Activated naive CD8-positive, alpha-beta T cell treated with anti-CD3 and anti-CD28 coated beads, Interleukin-2, amount 50 U/mL, for 24 hours (primary cell): ENCODE data around the gene NOX5.
A peak's percentile ranks its signal among the peaks of the same experiment; 100 is the strongest.

ENCODE experiments used
- ATAC-seq: fragments of 150-1000 bp; cut with Tn5 transposase; one replicate; pipeline ENCODE4 v1.10.0; 2021
- DNase-seq: peaks from one replicate; pipeline ENCODE4 v3.0.0; 2021
- H3K27ac Mint-ChIP-seq: one replicate; pipeline ENCODE4 v1.8.0; 2021; ENCODE audit warnings: mild to moderate bottlenecking, mixed read lengths
- H3K27me3 Mint-ChIP-seq: one replicate; pipeline ENCODE4 v1.8.0; 2021; ENCODE audit warnings: mixed read lengths
- H3K36me3 Mint-ChIP-seq: one replicate; pipeline ENCODE4 v1.8.0; 2021; ENCODE audit warnings: low read depth, mixed read lengths
- H3K4me1 Mint-ChIP-seq: one replicate; pipeline ENCODE4 v1.8.0; 2021; ENCODE audit warnings: mixed read lengths
- H3K4me3 Mint-ChIP-seq: one replicate; pipeline ENCODE4 v1.8.0; 2021; ENCODE audit warnings: mild to moderate bottlenecking, moderate library complexity, mixed read lengths
- H3K9me3 Mint-ChIP-seq: one replicate; pipeline ENCODE4 v1.8.0; 2021; ENCODE audit warnings: mixed read lengths

NOX5 gene

DNA sequence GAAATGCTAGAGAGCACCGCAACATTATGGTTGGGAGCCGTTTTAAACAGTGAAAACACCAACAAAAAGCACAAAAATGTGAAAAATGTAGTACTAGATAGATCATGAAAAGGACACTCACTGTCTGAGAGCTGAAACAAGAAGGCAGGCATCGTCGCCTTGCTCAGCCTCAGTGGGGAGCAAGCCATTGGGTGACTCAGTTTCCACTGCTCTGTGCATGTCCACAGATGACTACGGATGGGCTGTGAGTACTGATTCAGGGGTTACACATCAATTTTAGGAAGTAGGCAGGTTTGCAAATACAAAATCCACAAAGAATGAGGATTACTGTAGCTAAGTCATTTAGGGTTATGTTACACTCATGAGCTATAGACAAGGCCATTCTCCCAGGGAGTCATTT is 10.8 kb downstream of the NOX5 start:
- no peak overlapping the region for H3K27ac Mint-ChIP-seq
- no peak overlapping the region for H3K4me3 Mint-ChIP-seq
- ATAC-seq (no peak), DNase-seq (no peak)
- no peaks in the 10 kb centered on the region for H3K4me1 Mint-ChIP-seq
- no peaks in the 10 kb centered on the region for H3K9me3 Mint-ChIP-seq
- H3K27me3 Mint-ChIP-seq: peaks cover 6% of the 10 kb centered on the region
- no peaks in the 10 kb centered on the region for H3K36me3 Mint-ChIP-seq

DNA sequence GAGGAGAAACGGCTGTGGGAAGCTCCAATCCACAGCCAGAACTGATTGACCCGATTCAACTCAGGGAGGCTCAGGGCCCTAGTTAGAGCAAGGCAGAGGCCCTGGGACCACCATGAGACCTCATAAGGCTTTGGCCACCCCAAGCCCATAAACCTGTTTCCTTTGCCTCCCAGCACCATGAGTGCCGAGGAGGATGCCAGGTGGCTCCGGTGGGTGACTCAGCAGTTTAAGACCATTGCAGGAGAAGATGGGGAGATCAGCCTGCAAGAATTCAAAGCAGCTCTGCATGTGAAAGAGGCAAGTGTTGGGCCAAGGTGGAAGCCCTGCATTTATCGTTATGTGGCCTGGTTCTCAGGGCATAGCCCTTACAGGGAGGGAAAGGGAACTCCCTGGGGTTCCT is 11.9 kb downstream of the NOX5 start:
- no peak overlapping the region for H3K27ac Mint-ChIP-seq
- ATAC-seq (no peak), DNase-seq (no peak)
- no peaks in the 10 kb centered on the region for H3K36me3 Mint-ChIP-seq
- no peak overlapping the region for H3K4me3 Mint-ChIP-seq
- peaks cover 11% of the 10 kb centered on the region for H3K27me3 Mint-ChIP-seq
- no peaks in the 10 kb centered on the region for H3K4me1 Mint-ChIP-seq
- H3K9me3 Mint-ChIP-seq: no peaks in the 10 kb centered on the region

DNA sequence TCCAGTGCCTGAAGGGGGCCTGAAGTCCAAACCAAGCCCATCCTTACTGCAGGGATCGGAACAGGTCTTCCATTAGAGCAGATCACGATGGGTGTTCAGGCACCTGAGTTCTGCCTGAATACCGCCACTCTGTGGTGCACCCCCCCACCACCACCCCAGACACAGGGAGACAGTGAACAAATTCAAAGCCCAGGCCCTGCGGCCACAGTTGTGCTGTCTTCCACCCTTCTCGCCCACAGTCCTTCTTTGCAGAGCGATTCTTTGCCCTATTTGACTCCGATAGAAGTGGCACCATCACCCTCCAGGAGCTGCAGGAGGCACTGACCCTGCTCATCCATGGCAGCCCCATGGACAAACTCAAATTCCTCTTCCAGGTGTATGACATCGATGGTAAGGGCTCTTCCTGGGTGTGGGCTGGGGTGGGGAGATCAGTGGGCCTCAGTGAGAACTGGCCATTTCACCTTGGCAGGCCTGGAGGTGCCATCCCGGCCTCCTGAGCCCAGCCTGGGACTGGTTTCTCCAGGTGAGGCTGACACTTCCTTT is 13.6 kb downstream of the NOX5 start:
- DNase-seq (no peak), ATAC-seq (no peak)
- Mint-ChIP-seq H3K36me3 (no peaks in the 10 kb centered on the region), H3K27me3 (peaks cover 22% of the 10 kb centered on the region), H3K9me3 (no peaks in the 10 kb centered on the region), H3K4me3 (no peak overlapping the region), H3K4me1 (peaks cover 3% of the 10 kb centered on the region), H3K27ac (no peak overlapping the region)

DNA sequence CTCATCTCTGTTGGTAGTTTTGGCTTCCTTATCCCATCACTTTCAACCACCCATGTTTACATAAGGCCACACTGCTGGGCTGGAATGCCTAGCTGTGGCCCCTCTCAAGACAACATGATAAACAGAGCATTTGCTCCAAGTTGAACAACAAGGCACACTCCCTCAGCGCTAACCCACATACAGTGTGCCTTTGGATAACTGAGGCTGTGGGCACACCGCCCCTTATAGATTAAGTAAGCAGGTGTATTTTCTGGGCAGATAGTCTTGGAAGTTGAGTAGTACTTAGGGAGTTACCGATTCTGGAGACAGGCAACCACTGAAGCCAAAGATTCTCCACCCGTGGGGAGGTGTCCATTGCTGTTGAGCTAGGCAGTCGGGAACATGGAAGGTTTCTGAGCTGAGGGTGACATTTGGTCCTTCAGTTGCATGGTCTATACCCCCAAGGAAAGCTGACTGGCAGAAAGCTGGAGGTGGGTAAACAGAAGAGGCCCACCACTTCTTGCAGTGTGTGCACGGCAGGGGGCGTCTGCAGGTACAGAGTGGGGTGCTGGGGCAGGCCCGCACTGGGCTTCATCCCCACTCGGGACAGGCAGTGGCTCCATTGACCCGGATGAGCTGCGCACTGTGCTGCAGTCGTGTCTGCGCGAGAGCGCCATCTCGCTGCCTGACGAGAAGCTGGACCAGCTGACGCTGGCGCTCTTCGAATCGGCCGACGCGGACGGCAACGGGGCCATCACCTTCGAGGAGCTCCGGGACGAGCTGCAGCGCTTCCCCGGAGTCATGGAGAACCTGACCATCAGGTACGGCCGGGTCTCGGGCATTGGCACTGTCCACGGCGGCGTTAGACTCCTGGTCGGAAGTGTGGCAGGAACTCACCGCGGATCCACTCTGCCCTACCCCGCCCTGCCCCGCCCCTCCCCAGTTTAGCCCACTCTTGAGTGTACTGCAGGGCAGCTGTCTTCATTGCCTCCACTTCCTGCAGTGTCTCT is 16.8 kb downstream of the NOX5 start:
- Mint-ChIP-seq H3K4me1 (peaks cover 16% of the 10 kb centered on the region), H3K4me3 (peak overlapping the region; percentile 29), H3K36me3 (no peaks in the 10 kb centered on the region), H3K27ac (no peak overlapping the region), H3K27me3 (peaks cover 28% of the 10 kb centered on the region), H3K9me3 (no peaks in the 10 kb centered on the region)
- ATAC-seq: peak; percentile 42
- peak; percentile 45 for DNase-seq

DNA sequence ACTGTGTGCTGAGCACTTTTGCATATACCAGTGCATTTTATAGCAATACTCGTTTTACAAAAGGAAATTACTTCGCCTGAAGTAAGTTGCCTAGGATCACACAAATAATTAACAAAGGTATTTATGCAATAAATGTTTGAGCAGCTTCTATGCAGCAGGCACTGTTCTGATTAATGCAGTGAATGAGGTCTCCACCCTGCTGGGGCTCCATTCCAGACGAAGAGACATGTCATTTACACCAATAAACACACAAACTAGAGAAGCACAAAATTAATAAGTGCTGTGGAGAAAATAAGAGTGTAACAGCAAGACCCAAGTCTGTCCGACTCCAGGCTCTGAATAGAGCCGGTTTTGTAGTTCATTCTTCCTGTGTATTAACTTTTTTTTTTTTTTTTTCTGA is 17.5 kb downstream of the NOX5 start:
- no peak overlapping the region for H3K27ac Mint-ChIP-seq
- peaks cover 35% of the 10 kb centered on the region for H3K27me3 Mint-ChIP-seq
- no peak for ATAC-seq
- H3K4me3 Mint-ChIP-seq: peak overlapping the region; percentile 29
- H3K9me3 Mint-ChIP-seq: no peaks in the 10 kb centered on the region
- no peak for DNase-seq
- no peaks in the 10 kb centered on the region for H3K36me3 Mint-ChIP-seq
- peaks cover 16% of the 10 kb centered on the region for H3K4me1 Mint-ChIP-seq

DNA sequence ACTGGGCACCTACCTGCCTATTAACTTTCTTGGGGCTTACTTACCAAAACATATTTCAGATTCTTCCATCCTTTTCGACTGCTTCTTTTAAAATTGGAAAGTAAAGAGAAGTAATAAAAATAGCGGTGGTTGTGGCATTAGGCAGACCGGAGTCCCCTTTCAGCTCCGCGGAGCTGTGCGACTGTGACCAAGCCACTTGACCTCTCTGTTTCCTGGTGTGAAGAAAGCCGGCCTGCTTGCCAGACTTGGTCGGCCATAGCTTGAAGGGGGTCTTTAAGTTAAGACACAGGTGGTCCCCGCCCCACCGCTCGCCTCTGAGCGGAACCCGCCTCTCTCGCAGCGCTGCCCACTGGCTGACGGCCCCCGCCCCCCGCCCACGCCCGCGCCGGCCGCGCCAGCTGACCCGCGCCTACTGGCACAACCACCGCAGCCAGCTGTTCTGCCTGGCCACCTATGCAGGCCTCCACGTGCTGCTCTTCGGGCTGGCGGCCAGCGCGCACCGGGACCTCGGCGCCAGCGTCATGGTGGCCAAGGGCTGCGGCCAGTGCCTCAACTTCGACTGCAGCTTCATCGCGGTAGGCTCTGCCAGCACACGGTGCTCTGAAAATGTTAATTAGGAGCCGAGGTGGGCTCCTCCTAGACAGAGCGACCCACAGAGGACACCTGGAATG is 18.3 kb downstream of the NOX5 start:
- Mint-ChIP-seq H3K27ac (no peak overlapping the region), H3K4me1 (peaks cover 16% of the 10 kb centered on the region), H3K36me3 (no peaks in the 10 kb centered on the region), H3K9me3 (no peaks in the 10 kb centered on the region), H3K27me3 (peaks cover 39% of the 10 kb centered on the region), H3K4me3 (no peak overlapping the region)
- DNase-seq (no peak), ATAC-seq (no peak)

DNA sequence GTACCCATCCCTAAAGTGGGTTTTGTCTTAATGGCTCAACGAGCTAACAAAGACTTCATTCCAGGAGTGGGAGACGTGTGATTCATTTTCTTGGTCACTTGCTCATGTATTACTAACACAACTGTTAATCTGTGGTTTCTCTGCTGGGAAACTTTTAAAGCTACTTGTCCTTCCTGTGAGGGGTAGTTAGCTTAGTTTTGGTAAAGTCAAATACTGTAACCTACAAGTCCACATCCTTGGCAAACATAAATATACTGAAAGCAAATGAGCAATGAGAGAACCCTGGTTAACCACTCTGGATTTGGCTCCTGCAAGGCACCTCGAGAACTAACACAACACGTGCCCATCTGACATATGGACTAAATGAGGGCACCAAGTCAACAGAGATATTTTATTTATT is 19.9 kb downstream of the NOX5 start:
- Mint-ChIP-seq H3K9me3 (no peaks in the 10 kb centered on the region), H3K4me1 (peaks cover 16% of the 10 kb centered on the region), H3K4me3 (no peak overlapping the region), H3K27ac (no peak overlapping the region), H3K36me3 (no peaks in the 10 kb centered on the region), H3K27me3 (peaks cover 35% of the 10 kb centered on the region)
- ATAC-seq (peak; percentile 75), DNase-seq (no peak)

DNA sequence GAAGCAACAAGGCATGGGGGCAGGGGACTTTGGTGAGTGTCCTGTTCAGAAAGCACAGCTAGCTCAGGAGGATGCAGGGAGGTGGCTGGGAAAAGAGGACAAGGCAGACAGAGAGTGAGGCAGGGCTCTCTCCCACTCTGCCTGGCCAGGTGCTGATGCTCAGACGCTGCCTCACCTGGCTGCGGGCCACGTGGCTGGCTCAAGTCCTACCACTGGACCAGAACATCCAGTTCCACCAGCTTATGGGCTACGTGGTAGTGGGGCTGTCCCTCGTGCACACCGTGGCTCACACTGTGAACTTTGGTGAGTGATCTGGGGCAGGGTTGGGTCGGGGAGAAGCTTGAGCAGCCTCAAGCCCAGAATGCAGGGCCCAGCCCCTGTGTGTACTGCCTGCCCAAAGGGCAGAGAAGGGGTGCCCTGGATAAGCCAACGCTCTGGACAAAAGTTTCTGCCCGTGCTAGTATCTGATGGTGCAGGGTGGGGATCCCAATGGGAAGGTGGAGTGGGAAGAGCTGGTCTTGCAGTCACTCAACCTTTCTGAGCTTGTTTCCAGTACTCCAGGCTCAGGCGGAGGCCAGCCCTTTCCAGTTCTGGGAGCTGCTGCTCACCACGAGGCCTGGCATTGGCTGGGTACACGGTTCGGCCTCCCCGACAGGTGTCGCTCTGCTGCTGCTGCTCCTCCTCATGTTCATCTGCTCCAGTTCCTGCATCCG is 20.9 kb downstream of the NOX5 start:
- Mint-ChIP-seq H3K4me1 (peaks cover 16% of the 10 kb centered on the region), H3K27ac (no peak overlapping the region), H3K27me3 (peaks cover 35% of the 10 kb centered on the region), H3K36me3 (no peaks in the 10 kb centered on the region), H3K9me3 (no peaks in the 10 kb centered on the region), H3K4me3 (no peak overlapping the region)
- peak; percentile 47 for ATAC-seq
- no peak for DNase-seq

DNA sequence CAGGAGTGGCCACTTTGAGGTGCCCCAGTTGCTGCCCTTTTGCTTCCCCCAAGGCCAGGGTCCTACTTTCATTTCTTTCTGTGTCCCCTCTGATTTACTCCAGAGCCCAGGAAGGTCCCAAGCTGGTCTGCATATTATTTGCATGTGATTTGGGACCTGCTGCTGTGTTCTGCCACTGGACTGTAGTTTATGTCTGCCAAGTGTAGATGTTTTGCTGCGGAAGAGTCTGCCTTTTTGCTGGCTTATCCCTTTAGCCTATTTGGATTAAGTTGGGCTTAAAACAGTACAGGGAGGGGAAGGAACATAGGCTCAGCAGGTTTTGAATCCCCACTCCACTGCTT is 21.4 kb downstream of the NOX5 start:
- no peak for ATAC-seq
- no peak overlapping the region for H3K4me3 Mint-ChIP-seq
- peaks cover 16% of the 10 kb centered on the region for H3K4me1 Mint-ChIP-seq
- no peaks in the 10 kb centered on the region for H3K36me3 Mint-ChIP-seq
- peaks cover 34% of the 10 kb centered on the region for H3K27me3 Mint-ChIP-seq
- H3K9me3 Mint-ChIP-seq: no peaks in the 10 kb centered on the region
- H3K27ac Mint-ChIP-seq: no peak overlapping the region
- no peak for DNase-seq

DNA sequence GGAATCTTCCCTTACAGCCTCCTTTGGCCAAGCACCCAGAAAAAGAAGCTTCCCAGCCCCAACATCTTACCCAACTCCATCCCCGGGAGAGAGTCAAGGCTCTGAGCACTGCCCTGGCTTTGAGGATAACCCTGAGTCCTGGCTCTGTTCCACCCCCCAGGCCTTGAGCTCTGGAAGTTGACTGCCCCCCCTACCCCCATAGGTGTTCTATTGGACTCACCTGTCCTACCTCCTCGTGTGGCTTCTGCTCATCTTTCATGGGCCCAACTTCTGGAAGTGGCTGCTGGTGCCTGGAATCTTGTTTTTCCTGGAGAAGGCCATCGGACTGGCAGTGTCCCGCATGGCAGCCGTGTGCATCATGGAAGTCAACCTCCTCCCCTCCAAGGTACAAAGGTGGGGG is 22.3 kb downstream of the NOX5 start:
- H3K27ac Mint-ChIP-seq: no peak overlapping the region
- ATAC-seq (no peak), DNase-seq (no peak)
- peaks cover 15% of the 10 kb centered on the region for H3K4me1 Mint-ChIP-seq
- H3K36me3 Mint-ChIP-seq: no peaks in the 10 kb centered on the region
- no peak overlapping the region for H3K4me3 Mint-ChIP-seq
- H3K27me3 Mint-ChIP-seq: peaks cover 28% of the 10 kb centered on the region
- no peaks in the 10 kb centered on the region for H3K9me3 Mint-ChIP-seq

DNA sequence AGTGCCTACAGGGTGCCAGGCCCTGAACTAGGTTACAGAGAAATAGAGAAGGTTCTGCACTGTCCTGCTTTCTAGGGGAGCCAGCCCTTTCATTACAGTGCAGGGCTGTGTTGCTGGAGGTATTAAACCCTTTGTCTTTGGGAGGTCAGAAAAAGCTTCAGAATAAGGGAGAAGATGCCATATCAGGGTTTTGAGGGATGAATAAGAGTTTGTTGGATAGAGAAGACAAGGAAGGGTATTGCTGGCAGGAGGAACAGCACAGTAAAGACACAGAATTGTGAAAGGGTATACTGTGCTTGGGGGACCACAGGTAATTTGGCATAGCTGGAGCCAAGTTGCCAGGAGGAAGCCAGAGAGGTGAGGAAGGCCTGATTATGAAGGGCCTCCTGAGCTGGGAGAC is 23.0 kb downstream of the NOX5 start:
- H3K4me1 Mint-ChIP-seq: peaks cover 13% of the 10 kb centered on the region
- DNase-seq (no peak), ATAC-seq (no peak)
- H3K4me3 Mint-ChIP-seq: no peak overlapping the region
- H3K9me3 Mint-ChIP-seq: no peaks in the 10 kb centered on the region
- H3K27ac Mint-ChIP-seq: no peak overlapping the region
- H3K36me3 Mint-ChIP-seq: no peaks in the 10 kb centered on the region
- peaks cover 21% of the 10 kb centered on the region for H3K27me3 Mint-ChIP-seq

DNA sequence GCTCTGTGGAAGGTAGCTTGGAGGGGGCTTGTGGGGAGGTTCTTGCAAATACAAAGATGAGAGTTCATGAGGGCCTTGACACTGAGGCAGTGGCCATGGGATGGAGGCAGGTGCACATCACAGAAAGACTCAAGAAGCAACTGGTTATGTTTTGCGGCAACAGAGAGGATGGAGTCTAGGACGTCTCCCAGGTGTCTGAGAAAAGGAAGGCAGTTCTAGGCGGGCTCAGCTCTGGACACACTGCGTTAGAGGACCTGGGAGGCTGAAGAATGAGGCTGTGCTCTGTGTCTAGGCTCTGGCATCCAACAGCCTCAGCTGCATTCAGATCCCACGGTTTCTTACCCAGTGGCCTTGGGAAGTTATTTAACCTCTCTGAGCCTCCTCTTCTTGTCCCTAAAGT is 23.5 kb downstream of the NOX5 start:
- ATAC-seq (no peak), DNase-seq (no peak)
- peaks cover 19% of the 10 kb centered on the region for H3K27me3 Mint-ChIP-seq
- peaks cover 13% of the 10 kb centered on the region for H3K4me1 Mint-ChIP-seq
- no peaks in the 10 kb centered on the region for H3K36me3 Mint-ChIP-seq
- H3K9me3 Mint-ChIP-seq: no peaks in the 10 kb centered on the region
- H3K4me3 Mint-ChIP-seq: no peak overlapping the region
- no peak overlapping the region for H3K27ac Mint-ChIP-seq

DNA sequence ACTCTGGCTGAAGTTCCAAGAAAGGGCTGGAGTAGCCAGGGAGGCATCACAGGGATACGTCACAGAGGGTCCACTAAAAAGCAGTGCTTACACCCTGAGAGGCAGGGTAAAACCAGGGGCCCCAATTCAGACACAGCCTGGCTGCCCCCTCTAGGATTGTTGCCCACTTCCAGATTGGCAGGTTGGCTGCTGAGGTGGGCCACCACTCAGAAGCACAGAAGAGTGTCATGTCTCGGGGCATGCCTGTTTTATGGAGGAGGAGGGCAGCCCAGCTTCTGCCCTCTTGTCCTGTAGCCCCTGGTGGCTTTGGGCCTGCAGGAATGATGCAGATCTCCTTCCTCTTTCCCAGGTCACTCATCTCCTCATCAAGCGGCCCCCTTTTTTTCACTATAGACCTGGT is 24.0 kb downstream of the NOX5 start:
- Mint-ChIP-seq H3K27me3 (peaks cover 15% of the 10 kb centered on the region), H3K27ac (no peak overlapping the region), H3K4me3 (no peak overlapping the region), H3K36me3 (no peaks in the 10 kb centered on the region), H3K9me3 (no peaks in the 10 kb centered on the region), H3K4me1 (peaks cover 13% of the 10 kb centered on the region)
- DNase-seq: no peak
- ATAC-seq: no peak

DNA sequence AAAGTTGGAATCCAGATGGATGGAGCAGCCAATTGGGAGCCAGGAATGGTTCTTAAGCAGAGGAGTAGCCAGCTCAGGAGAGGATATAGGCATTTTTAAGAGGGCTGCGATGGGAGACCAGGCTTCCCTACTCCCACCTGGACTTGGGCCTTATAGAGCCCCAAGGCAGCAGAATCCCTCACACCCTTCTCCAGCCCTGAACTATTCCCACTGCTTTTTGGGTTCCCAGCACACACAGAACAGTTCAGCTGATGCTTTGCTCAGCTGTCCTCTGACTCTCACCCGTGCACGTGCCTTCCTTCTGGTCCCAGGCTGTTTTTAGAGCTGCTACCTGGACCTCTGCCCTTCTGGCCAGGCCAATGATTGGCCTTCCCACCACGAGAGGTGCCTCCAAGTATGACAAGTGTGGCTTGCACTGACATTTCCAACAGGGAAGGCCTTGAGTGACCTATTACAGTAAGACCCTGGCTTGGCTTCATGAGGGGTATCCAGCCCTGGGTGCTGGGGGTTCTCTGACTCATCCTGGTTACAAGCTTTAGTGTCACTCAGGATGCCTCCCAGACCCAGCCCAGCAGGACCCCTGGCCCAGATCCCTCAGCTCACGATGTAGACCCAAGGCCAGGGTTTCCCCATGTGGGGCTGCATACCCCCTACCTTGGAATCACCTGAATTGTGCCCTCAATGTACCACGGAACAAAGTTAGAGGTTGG is 25.2 kb downstream of the NOX5 start:
- Mint-ChIP-seq H3K27ac (no peak overlapping the region), H3K27me3 (peaks cover 14% of the 10 kb centered on the region), H3K9me3 (no peaks in the 10 kb centered on the region)

More for the DNA sequence above, 25.2 kb downstream of the NOX5 start:
- Mint-ChIP-seq H3K4me3 (no peak overlapping the region), H3K4me1 (peaks cover 8% of the 10 kb centered on the region), H3K36me3 (no peaks in the 10 kb centered on the region)
- ATAC-seq: no peak
- DNase-seq: no peak
